Stimulated activated CD8-positive, alpha-beta memory T cell treated with anti-CD3 and anti-CD28 coated beads, Interleukin-7, amount 100 ng/mL, for 48 hours (primary cell): Measurements from ENCODE around the gene DIP2C.
"Not testable (repeated sequence)": the region's sequence is repeated elsewhere in the genome, so short reads cannot be mapped to it uniquely, and the experiment has no call there.

Experiments used
- DNase-seq, 2 donors: peaks; one replicate each; pipeline ENCODE4 v3.0.0-alpha.2; 2020; ENCODE audit warnings: low read depth in 1 of 2; ENCODE audit errors: extremely low read depth in 1 of 2

The DIP2C gene

DNA sequence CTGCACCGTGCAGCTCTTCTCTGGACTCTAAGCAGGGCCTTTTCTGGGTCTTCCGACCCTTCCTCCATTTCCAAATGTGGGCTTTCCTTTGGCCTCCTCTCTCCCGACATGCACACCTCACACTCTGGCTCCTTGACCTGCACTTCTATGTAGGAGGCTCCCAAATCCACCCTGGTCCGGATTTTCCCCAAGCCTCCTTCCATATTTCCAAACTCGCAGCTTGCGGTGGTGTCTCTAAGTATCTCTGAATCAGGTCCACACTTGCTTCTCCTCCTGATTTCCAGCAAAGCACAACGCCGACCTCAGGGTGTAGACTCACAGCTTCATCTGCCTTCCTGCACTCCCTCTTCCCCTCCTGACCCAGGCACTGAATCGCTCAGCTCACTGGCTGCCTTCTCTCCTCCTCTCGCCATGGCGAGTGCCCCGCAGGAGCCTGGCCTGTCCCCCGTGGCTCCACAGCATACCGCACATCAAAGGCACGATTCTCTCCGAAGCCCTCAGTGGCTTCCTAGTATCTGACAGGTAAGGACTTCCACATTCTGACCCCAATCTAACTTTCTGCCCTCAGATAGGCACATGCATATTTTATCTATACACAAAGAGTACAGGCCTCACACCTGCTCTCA, 27.8 kb downstream of the DIP2C start:
- no peak for DNase-seq

DNA sequence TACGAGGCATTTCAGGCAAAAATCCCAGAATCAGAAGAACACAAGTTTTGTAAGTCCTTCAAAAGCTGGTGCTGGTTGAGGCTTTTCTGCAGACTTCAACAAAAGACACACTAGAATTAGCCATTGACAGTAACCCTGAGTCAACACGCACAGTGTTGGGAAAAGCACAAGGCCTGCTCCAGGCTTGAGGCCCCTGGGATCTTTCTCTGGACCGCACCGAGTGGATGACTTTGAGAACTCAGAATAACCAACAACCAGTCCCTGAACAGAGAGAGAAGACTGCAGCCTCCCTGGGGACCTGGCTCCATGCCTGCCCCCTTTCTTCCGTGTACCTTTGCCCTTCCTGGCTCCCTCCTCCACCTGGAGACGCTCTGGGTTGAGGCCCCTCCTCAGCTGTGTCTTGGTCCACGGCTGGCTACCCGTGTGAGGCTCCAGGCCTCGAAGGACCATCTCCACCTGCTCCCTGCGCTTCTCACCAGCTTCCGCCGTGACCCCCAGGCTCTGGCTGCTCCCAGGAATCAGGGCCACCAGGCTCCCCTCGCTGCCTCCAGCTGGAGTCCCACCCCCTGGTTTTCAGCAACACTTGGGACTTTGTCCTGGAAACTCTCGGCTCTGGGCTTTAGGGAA, 28.4 kb downstream of the DIP2C start:
- DNase-seq = no peak

DNA sequence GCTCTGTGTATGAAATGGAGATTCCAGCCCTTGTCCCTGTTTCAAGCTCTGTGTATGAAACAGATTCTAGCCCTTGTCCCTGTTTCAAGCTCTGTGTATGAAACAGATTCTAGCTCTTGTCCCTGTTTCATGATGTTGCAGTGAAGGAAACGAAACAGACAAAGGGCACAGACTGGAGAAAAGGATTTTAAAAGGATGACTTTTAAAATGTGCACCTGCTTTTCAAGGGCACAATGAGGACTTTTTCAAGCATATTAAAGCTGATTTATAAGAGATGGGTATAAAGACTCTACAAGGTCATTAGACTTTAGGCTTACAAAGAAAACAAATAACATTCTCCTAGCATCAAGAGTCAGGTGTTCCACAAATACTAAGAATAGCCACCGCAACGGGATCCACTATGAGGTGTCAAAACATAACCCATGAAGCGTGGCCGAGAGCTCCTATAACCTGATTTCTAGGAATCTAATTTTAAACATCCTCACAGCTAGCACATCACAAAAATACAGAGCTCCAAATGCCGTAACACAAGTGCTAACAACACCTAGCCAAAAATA, 29.0 kb downstream of the DIP2C start:
- DNase-seq = no peak

DNA sequence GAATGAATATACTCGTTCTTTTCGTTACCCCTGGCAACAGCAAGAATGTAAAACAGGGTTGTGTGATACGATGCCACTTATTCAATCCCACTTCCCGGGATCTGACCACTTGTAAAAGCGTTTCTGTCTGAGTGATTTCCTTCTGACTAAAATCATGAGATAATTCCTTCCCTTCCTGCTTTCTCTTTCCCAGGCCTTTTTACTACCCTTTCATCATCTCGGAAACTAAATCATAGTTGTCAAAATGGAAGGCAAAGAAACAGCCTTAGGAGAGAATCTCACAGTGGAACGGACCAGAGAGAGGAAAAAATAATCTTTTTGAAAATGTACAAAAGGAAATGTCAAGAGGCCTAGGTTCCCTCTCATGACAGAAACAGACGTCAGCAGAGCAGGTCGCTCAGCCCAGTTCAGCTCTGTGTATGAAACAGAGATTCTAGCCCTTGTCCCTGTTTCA, 29.8 kb downstream of the DIP2C start:
- DNase-seq = no peak

DNA sequence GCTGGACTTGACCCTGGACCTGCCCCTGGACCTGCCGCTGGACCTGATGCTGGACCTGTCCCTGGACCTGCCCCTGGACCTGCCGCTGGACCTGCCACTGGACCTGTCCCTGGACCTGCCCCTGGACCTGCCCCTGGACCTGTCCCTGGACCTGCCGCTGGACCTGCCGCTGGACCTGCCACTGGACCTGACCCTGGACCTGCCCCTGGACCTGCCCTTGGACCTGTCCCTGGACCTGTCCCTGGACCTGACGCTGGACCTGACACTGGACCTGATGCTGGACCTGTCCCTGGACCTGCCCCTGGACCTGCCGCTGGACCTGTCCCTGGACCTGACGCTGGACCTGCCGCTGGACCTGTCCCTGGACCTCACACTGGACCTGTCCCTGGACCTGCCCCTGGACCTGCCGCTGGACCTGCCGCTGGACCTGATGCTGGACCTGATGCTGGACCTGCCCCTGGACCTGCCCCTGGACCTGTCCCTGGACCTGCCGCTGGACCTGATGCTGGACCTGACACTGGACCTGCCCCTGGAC, 31.6 kb downstream of the DIP2C start:
- DNase-seq = not testable (repeated sequence)

DNA sequence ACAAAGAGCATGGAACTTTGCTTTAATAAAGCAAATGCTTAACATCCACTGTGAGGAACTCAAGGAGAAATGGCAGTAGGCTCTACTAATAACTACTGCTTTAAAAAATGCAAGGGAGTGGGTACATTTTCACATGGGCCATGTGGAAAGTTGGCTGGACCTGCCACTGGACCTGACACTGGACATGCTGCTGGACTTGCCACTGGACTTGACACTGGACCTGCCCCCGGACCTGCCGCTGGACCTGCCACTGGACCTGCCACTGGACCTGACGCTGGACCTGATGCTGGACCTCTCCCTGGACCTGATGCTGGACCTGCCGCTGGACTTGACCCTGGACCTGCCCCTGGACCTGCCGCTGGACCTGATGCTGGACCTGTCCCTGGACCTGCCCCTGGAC, 32.6 kb downstream of the DIP2C start:
- no peak for DNase-seq

DNA sequence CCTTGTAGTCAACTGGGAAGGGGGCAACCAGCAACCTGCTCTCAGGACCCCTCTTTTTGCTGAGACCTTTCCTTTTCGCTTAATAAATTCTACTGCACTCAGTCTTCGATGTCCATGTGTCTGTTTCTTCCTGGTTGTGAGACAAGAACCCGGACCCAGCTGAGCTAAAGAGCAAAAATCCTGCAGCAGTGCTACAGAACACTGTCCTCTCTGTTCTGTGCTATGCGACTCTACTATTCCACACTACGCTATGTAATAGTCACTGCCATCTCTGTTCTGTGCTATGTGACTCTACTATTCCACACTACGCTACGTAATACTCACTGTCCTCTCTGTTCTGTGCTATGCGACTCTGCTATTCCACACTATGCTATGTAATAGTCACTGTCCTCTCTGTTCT, 34.3 kb downstream of the DIP2C start:
- no peak for DNase-seq

DNA sequence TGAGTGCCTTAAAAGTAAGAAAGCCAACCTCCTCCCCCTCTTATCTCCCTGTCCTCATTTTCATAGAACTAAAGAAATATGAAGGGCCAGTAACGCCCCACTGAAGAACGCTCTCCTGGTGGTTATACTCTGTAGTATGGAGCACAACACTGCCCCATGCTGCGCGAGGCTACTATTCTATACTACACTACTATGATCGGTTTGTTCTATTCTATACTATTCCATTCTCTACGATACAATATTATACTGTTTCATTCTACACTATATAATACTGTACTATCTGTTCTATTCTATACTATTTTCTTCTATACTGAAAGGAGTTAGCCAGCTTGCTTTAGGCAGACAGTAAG, 34.8 kb downstream of the DIP2C start:
- no peak for DNase-seq

DNA sequence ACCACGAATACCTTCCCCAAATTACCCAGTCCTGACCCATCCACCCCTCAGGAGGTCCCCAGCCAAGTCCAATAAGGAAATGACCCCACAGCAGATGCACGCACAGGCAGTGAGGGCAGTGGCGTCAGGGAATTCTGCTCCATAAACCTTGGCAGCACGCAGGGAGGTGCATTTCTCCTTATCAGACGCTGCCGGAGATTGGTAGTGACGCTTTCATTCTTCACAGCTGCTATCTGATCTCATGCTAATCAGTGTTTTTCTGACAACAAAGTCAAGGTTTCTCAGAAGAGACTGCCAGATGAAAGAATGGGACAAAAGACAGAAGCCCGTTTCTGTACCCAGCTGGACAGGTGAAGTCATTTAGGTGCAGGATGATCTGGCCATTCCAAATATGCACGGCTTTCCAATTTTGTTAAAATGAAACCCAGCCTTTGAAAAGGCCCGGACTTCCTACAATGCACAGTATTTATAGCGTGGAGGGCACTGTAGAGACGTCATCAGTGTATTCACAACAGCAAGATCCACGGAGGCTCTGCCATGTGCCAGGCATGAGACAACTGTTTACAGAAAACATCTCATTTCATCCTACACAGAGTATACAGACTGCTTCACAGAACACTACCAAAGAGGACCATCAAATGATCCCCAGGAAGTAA, 35.3 kb downstream of the DIP2C start:
- DNase-seq = no peak

DNA sequence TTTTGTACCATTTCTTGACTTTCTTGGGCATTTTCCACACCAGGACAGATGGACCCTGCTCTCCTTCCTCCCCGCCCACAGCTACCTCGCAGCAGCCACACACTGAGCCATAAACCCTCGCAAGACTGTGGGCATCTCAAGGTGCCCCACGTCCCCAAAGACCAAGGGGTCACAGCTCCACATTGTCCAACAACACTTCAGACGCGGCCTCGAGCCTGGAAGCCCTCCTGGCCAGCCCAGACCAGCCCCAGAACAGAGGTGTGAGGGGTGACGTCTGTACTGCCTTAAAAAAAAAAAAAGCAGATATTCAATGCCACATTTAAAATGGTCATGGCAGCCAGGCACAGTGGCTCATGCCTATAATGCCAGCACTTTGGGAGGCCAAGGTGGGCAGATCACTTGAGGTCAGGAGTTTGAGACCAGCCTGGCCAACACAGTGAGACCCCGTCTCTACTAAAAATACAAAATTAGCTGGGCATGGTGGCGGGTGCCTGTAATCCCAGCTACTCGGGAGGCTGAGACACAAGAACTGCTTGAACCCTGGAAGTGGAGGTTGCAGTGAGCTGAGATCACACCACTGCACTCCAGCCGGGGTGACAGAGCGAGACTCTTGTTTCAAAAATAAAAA, 36.5 kb downstream of the DIP2C start:
- not testable (repeated sequence) for DNase-seq

DNA sequence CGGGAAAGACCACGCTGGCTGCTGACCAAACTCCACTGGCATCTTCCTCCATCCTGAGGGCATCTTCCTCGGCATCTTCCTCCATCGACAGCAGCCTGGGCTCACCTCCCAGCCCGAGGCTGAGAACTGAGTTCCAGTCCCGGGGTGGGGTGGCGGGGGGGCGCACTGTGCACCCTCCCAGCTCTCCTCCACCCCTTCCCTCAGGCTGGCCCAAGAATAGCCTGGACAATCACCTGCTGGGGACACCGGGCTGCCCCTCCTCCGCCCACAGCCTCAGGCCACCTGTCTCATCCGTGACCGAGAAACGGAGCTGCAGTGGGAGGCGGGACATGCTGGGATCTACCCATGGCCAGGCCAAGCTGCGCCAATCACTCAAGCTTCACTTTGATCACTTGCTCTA, 37.2 kb downstream of the DIP2C start:
- DNase-seq = no peak

DNA sequence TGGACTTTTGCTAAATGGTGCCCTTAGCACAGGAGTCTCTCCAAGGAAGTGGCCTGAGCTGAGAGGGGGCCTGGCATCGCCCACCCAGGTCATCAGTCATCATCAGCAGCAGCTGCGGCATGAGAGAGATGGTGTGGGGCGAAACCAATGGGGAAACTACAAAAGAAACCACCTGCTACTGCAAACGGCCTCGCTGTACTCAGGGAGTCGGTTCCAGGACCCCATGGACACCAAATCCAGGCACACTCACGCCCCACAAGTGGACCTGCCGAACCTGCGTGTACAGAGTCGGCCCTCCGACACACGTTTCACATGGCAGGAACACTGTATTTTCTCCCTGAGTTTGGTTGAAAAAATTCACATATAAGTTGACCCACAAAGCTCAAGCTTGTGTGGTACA, 37.8 kb downstream of the DIP2C start:
- no peak for DNase-seq

DNA sequence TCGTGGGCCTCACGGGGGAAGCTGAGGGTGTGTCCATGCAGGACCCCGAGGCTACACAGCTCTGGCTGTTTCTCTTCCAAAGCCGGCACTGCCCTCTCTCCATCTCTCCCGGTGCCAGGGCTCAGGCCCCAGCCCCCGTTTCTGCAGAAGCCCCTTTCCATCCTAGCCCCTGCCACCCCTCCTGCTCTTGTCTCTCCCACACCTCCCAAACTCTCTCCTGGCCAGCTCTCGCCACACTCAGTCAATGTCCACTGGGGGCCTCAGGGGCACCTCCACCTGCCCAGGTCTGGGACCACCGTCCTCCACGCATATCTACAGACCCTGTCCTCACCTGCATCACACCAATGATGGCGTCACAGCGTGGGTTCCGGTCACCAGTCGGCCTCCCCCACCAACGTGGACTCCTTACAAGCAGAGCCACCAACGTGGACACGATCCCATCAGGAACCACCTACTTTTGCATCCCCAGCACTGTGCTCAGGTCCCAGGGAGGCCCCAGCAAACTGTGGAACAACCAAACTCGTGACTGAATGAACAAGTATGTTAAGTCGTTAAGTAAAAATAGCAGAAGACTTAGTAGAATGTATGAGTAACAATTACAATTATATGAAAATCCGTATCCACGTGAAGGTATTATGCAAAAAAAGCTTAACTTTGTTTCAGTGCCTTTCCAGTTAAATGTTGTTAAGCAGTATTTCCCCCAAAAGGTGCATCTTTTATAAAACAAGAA, 38.4 kb downstream of the DIP2C start:
- DNase-seq = no peak

DNA sequence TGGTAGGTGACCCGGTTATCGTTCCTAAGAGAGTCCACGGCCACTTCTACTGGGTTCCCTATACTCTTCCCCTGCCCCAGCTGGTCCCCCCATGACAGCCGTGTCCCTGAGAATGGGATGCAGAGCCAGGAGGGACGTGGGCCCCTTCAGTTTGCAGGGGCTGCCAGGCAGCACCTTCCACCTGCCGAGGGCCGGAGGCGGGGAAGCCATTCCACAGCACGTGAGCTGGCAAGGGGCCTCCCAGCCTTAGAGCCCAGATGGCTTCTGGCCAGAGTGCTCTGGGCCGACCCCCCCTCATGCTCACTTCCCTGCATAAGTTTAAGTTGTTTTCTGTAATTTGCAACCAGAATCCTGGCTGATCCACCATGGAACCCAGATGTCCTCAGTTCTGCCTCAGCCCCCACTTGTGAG, 39.0 kb downstream of the DIP2C start:
- DNase-seq = no peak

DNA sequence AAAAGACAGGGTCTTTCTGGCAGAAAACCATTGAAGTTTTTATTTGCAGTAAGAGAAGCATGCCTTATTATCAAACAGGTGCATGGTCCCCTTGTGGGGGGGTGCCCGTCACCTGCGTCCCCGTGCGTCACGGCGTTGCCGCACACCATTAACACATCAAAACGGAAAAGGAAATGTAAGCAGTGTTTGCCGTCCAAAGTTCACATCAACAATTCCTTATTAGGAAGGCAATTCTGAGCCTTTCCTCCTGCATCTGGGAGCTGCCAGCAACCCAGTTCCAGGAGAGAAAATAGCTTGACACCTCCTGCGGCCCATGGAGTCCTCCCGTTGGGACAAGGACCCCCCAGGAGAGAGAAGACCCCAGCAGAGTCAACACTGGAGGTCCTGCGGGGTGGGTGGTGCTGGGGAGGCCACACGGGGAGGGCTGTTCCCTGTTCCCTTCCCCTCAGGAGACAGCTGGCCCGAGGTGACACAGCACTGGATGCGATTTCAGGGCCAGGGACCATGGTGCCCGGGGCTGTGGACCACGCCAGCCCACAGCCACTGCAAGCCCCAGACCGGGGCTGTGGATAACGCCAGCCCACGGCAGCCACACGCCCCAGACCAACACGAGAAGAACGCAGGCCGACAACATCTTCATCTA, 39.5 kb downstream of the DIP2C start:
- DNase-seq = no peak

DNA sequence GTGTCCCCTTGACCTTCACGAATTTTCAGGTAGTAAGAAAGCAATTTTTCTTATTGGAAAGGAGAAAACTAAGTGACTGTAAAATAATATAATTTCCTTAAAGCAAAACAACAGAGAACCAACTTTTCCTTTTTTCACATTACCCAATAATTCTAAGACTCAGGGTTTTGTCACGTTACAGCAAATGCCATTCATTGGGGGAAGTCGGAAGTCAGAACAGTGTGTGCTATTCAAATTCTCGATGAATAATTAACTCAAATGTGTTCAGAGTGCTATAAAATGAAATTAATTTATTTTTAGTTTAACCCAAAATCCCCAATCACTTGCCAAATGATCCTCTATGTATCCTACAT, 40.0 kb downstream of the DIP2C start:
- no peak for DNase-seq

DNA sequence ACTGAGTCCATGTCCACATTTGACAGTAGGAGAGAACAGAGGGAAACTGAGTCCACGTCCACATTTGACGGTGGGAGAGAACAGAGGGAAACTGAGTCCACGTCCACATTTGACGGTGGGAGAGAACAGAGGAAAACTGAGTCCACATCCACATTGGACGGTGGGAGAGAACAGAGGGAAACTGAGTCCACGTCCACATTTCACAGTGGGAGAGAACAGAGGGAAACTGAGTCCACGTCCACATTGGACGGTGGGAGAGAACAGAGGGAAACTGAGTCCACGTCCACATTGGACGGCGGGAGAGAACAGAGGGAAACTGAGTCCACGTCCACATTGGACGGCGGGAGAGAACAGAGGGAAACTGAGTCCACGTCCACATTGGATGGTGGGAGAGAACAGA, 42.4 kb downstream of the DIP2C start:
- DNase-seq = not testable (repeated sequence)

DNA sequence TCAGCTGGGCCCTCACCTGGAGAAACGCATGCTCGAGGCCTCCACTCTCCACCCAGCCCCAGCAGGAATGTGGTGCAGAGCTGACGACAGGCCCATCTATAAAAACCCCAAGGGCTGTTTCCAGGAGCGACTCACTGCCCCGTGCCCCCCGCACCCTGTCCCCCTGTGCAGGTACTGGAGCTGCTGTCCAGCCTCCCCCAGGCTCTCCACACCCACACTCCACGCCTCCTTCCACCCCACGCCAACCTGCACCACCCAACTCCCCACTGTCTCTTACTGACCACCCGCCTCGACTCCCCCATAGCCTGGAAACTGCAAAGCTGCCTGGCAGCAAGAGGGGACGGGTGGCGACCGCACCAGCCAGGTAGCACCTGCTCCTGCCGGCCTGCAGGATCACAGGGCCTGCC, 43.3 kb downstream of the DIP2C start:
- DNase-seq = no peak

DNA sequence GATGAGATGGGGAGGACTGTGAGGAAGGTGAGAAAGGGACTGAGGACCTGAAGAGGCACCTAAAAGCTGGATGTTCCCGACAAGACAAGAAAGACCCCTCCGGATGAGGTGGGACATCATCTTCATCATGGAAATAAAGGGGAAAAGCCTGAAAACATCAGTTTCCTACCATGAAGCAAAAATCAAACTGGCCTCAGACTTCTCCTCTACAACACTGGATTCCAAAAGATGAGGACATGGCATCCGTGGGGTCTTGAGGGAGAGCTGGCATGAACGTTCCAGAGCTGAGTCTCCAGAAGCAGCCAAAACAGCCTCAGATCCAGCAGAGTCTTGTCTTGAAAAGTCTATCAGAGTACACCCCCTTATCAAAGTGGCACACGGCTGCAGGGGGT, 44.5 kb downstream of the DIP2C start:
- DNase-seq = no peak
